Omental fat pad (tissue), 4 donors: Measurements from ENCODE around the gene KLHDC7A. TPM values are rescaled to one million over a fixed set of nuclear protein-coding genes. Genes with fewer than 3 reads are reported as not detected.

ENCODE experiments used
- ATAC-seq: fragments of 150-250 bp; one replicate; pipeline ENCODE4 v1.9.1; 2016; ENCODE audit warnings: mild to moderate bottlenecking, moderate library complexity; ENCODE audit not compliant: low FRiP score
- DNase-seq: peaks from one replicate; pipeline ENCODE4 v3.0.0-alpha.2; 2019; ENCODE audit warnings: low spot score
- CTCF ChIP-seq, 3 donors: fragments of 450-650 bp; IDR thresholded peaks; one replicate each; pipeline ENCODE4 v1.5.1; 2016 to 2017; ENCODE audit warnings: antibody characterized with exemption in 3 of 3, mild to moderate bottlenecking in 3 of 3, moderate library complexity in 2 of 3
- total RNA-seq, 4 donors: library from RNA; depleted of rRNA; stranded (reverse); fragments of >200 nt; gene quantifications; one replicate each; pipeline ENCODE4 v1.1.0, GENCODE V29; 2016

Gene KLHDC7A
- total RNA-seq, 4 donors from 2014 or later = 0.28 to 0.32 TPM; not detected in 2

GRCh38 chr1:18473195-18473815 lies 7.4 kb upstream of the KLHDC7A start:
- ATAC-seq (no peak), DNase-seq (no peak)
- TF ChIP-seq CTCF (IDR thresholded peaks at IDR 0.05) = no peak

- TF ChIP-seq CTCF (IDR thresholded peaks at IDR 0.05) = no peak
- ATAC-seq = no peak
- no peak for DNase-seq
These were observed 6.1 kb upstream of the KLHDC7A start for GRCh38 chr1:18474559-18475175.

GRCh38 chr1:18475234-18475905 lies 5.4 kb upstream of the KLHDC7A start:
- DNase-seq (no peak), ATAC-seq (no peak)
- no peak for TF ChIP-seq CTCF (IDR thresholded peaks at IDR 0.05)

GRCh38 chr1:18479454-18479853 lies 1.3 kb upstream of the KLHDC7A start:
- DNase-seq = no peak
- no peak for ATAC-seq
- TF ChIP-seq CTCF (IDR thresholded peaks at IDR 0.05) = no peak

GRCh38 chr1:18481190-18481920 lies 625 bp downstream of the KLHDC7A start:
- TF ChIP-seq CTCF (IDR thresholded peaks at IDR 0.05) = no peak
- no peak for DNase-seq

GRCh38 chr1:18481921-18482701 lies 1.4 kb downstream of the KLHDC7A start:
- ATAC-seq = no peak

More at GRCh38 chr1:18481190-18481920, 625 bp downstream of the KLHDC7A start:
- no peak for ATAC-seq

More at GRCh38 chr1:18481921-18482701, 1.4 kb downstream of the KLHDC7A start:
- no peak for DNase-seq
- TF ChIP-seq CTCF (IDR thresholded peaks at IDR 0.05) = no peak
